Transverse colon (tissue), 4 donors: ENCODE measurements around the gene LRRC7. TPM values are rescaled to one million over a fixed set of nuclear protein-coding genes. Genes with fewer than 3 reads are reported as not detected.

Source experiments
- DNase-seq: peaks from one replicate; pipeline ENCODE4 v3.0.0-alpha.2; 2019
- H3K27ac ChIP-seq, 4 donors: fragments of 200-600 bp; sonication (generic); 2 replicates each; pipeline ENCODE4 v1.5.1; 2016 to 2018; ENCODE audit warnings: inconsistent platforms in 4 of 4
- H3K27me3 ChIP-seq: fragments of 200-600 bp; sonication (generic); 2 replicates; pipeline ENCODE4 v1.5.1; 2017; ENCODE audit warnings: inconsistent platforms
- H3K36me3 ChIP-seq, 4 donors: fragments of 200-600 bp; sonication (generic); 2 replicates each; pipeline ENCODE4 v1.5.1; 2017 to 2019; ENCODE audit warnings: inconsistent platforms in 4 of 4
- H3K4me1 ChIP-seq, 4 donors: fragments of 200-600 bp; sonication (generic); 2 replicates each; pipeline ENCODE4 v1.5.1; 2017 to 2020; ENCODE audit warnings: inconsistent platforms in 4 of 4
- H3K4me3 ChIP-seq, 4 donors: fragments of 200-600 bp; sonication (generic); 1 replicate in 1 of 4; 2 replicates in 3 of 4; pipeline versions ENCODE4 v1.5.1 to v1.6.1; 2017 to 2019; ENCODE audit warnings: inconsistent platforms in 4 of 4
- H3K9me3 ChIP-seq, 2 donors: fragments of 200-600 bp; sonication (generic); 2 replicates each; pipeline ENCODE4 v1.5.1; 2017 to 2019; ENCODE audit warnings: inconsistent platforms in 2 of 2
- EP300 ChIP-seq: sonication (generic); formaldehyde crosslinking; IDR thresholded peaks from one replicate; pipeline ENCODE4 v1.6.1; 2017; ENCODE audit warnings: antibody characterized with exemption, low read depth
- POLR2A ChIP-seq: fragments of 450-650 bp; IDR thresholded peaks from one replicate; pipeline ENCODE4 v1.6.1; 2016; ENCODE audit warnings: antibody characterized with exemption, mild to moderate bottlenecking, moderate library complexity
- POLR2AphosphoS5 ChIP-seq, 3 donors: sonication (generic); formaldehyde crosslinking; IDR thresholded peaks; one replicate each; pipeline ENCODE4 v1.6.1; 2016; ENCODE audit warnings: antibody characterized with exemption in 3 of 3
- WGBS, 2 donors: methylation state at CpG; one replicate each; pipeline ENCODE4 v1.1.5; 2018; ENCODE audit warnings: low coverage in 1 of 2; 5-methylcytosine and 5-hydroxymethylcytosine counted together
- in situ Hi-C, 4 donors: fragments of 200-750 bp; cut with MboI; loops; one replicate each; pipeline versions ENCODE4 v1.15.0 to v1.15.1; 2017; ENCODE audit warnings: low sequenced_read_pairs in 3 of 4, low pct_ligation_motif_present in 1 of 4, low pct_unique_long_range_greater_than_20kb in 1 of 4
- intact Hi-C: fragments of 100-400 bp; cut with DNase I; formaldehyde crosslinking; loops from one replicate; pipeline ENCODE4 v1.15.1; 2023; ENCODE audit warnings: low total_unique reads
- total RNA-seq, 4 donors: library from RNA; depleted of rRNA; stranded (reverse); fragments of >200 nt; gene quantifications; one replicate each; pipeline ENCODE4 v1.1.0, GENCODE V29; 2016
- TF ChIP-seq, protein P1 (sequence below), 5 experiments: fragments of 200-600 bp in 3 of 5; fragments of 450-650 bp in 2 of 5; sonication (generic) in 3 of 5; IDR thresholded peaks; 1 replicate in 2 of 5; 2 replicates in 3 of 5; pipeline ENCODE4 v1.5.1; 2016 to 2017; ENCODE audit warnings: antibody characterized with exemption in 5 of 5, inconsistent platforms in 3 of 5, mild to moderate bottlenecking in 2 of 5, moderate library complexity in 1 of 5

Gene LRRC7
- 1 to 10 TPM in 1 of 4 donors, under 1 TPM in 1, not detected in 2; 0.32 to 1.1 TPM for total RNA-seq

- DNase-seq: no peak
- no peak for TF ChIP-seq EP300
- no peak for TF ChIP-seq POLR2AphosphoS5 (IDR thresholded peaks at IDR 0.05)
- TF ChIP-seq POLR2A: no peak
- TF ChIP-seq, protein P1, sequence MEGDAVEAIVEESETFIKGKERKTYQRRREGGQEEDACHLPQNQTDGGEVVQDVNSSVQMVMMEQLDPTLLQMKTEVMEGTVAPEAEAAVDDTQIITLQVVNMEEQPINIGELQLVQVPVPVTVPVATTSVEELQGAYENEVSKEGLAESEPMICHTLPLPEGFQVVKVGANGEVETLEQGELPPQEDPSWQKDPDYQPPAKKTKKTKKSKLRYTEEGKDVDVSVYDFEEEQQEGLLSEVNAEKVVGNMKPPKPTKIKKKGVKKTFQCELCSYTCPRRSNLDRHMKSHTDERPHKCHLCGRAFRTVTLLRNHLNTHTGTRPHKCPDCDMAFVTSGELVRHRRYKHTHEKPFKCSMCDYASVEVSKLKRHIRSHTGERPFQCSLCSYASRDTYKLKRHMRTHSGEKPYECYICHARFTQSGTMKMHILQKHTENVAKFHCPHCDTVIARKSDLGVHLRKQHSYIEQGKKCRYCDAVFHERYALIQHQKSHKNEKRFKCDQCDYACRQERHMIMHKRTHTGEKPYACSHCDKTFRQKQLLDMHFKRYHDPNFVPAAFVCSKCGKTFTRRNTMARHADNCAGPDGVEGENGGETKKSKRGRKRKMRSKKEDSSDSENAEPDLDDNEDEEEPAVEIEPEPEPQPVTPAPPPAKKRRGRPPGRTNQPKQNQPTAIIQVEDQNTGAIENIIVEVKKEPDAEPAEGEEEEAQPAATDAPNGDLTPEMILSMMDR (IDR thresholded peaks at IDR 0.05): no peak
- peaks cover 0 to 21% (median 14%) of the 10 kb centered on the region in 4 donors for H3K4me1 ChIP-seq
- in situ Hi-C loops: no loop called here
- H3K36me3 ChIP-seq: no peaks in the 10 kb centered on the region
- WGBS, 2 donors: 0% methylated on average over 7 to 49 of the region's 62 CpGs
- H3K9me3 ChIP-seq: no peaks in the 10 kb centered on the region
- intact Hi-C loops: no loop called here
- peaks cover 72% of the 10 kb centered on the region for H3K27me3 ChIP-seq
- H3K4me3 ChIP-seq: peak within 1 kb of the TSS; percentile 19 to 58 (median 42)
- H3K27ac ChIP-seq: peak within 1 kb of the TSS in 3 of 4 donors; percentile 29 to 61 (median 56)
Measured at GRCh38 chr1:69567652-69568420, at the start of gene LRRC7. LRRC7 (plus strand) TSS chr1:69567922; CDS start chr1:69568640, 718 bp downstream.

- in situ Hi-C loops (no loop called here), intact Hi-C loops (no loop called here)
- DNase-seq: no peak
- Histone ChIP-seq H3K4me3 (no peak overlapping the region), H3K4me1 (no peaks in the 10 kb centered on the region), H3K36me3 (no peaks in the 10 kb centered on the region), H3K9me3 (no peaks in the 10 kb centered on the region), H3K27ac (no peak overlapping the region), H3K27me3 (no peaks in the 10 kb centered on the region)
- WGBS, 2 donors: 48 to 52% methylated on average over 3 of the region's 3 CpGs
- TF ChIP-seq POLR2A: no peak
- TF ChIP-seq, protein P1 (IDR thresholded peaks at IDR 0.05): no peak
- no peak for TF ChIP-seq EP300
- no peak for TF ChIP-seq POLR2AphosphoS5 (IDR thresholded peaks at IDR 0.05)
Measured at GRCh38 chr1:69519006-69519405, 48.7 kb upstream of the LRRC7 start.

GRCh38 chr1:69520326-69520725, 47.4 kb upstream of the LRRC7 start:
- no peak for DNase-seq
- H3K27me3 ChIP-seq: no peaks in the 10 kb centered on the region
- no peak overlapping the region for H3K4me3 ChIP-seq
- TF ChIP-seq EP300 (no peak), POLR2A (no peak), POLR2AphosphoS5 (IDR thresholded peaks at IDR 0.05) (no peak)
- TF ChIP-seq, protein P1 (IDR thresholded peaks at IDR 0.05): no peak
- H3K9me3 ChIP-seq: no peaks in the 10 kb centered on the region
- H3K27ac ChIP-seq: no peak overlapping the region
- H3K4me1 ChIP-seq: no peaks in the 10 kb centered on the region
- in situ Hi-C loops: no loop called here
- intact Hi-C loops: no loop called here
- 70 to 76% methylated on average over 5 of the region's 5 CpGs for WGBS, 2 donors
- H3K36me3 ChIP-seq: no peaks in the 10 kb centered on the region

GRCh38 chr1:69523032-69523431, 44.7 kb upstream of the LRRC7 start:
- Histone ChIP-seq H3K4me3 (no peak overlapping the region), H3K27ac (no peak overlapping the region), H3K27me3 (no peaks in the 10 kb centered on the region), H3K36me3 (no peaks in the 10 kb centered on the region), H3K9me3 (no peaks in the 10 kb centered on the region), H3K4me1 (no peaks in the 10 kb centered on the region)
- intact Hi-C loops (no loop called here), in situ Hi-C loops (no loop called here)
- no peak for DNase-seq
- no peak for TF ChIP-seq EP300
- no peak for TF ChIP-seq POLR2AphosphoS5 (IDR thresholded peaks at IDR 0.05)
- no peak for TF ChIP-seq POLR2A
- TF ChIP-seq, protein P1 (IDR thresholded peaks at IDR 0.05): no peak
- 25 to 41% methylated on average over 1 of the region's 1 CpG for WGBS, 2 donors
